CD4-positive, alpha-beta T cell treated with Interferon gamma for 1 hour (primary cell): ENCODE results near the gene MIB1.
"Not testable (repeated sequence)": the region's sequence is repeated elsewhere in the genome, so short reads cannot be mapped to it uniquely, and the experiment has no call there.

Experiments used
- DNase-seq: peaks from one replicate; pipeline ENCODE4 v3.0.0-alpha.2; 2020

Gene MIB1

DNA sequence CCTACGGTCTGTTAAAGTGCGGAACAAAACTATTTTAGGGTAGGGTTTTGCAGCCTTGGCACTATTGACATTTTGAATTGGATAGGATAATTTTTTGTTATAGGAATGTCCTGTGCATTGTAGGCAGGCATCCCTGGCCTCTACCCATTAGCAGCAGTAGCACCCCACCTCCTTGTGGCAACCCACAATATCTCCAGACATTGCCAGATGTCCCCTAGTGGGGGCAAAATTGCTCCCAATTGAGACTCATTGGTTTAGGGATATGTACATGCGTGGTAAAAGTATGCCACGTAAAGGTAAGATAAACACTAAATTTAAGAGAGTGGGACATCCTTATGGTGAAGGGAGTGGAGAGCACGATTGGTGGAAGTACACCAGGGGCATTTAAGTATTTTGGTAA lies 4.6 kb downstream of the MIB1 start:
- no peak for DNase-seq

DNA sequence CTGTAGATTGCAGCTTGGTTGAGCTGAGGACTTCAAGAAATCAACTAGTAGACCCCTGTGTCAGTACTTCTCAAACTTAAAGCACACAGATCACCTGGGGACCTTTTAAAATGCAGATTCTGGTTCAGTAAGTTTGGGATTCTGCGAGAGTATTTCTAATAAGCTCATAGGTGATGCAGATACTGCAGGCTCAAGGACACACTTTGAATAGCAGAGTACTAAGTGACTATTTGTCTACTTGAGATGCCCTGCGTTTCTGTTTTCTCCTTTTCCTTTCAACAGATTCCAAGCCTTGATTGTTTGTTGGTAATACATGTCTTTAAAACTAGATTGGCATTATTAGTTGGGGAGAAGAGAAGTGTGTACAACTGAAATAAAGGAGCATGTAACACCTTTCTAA lies 6.7 kb downstream of the MIB1 start:
- DNase-seq: no peak

DNA sequence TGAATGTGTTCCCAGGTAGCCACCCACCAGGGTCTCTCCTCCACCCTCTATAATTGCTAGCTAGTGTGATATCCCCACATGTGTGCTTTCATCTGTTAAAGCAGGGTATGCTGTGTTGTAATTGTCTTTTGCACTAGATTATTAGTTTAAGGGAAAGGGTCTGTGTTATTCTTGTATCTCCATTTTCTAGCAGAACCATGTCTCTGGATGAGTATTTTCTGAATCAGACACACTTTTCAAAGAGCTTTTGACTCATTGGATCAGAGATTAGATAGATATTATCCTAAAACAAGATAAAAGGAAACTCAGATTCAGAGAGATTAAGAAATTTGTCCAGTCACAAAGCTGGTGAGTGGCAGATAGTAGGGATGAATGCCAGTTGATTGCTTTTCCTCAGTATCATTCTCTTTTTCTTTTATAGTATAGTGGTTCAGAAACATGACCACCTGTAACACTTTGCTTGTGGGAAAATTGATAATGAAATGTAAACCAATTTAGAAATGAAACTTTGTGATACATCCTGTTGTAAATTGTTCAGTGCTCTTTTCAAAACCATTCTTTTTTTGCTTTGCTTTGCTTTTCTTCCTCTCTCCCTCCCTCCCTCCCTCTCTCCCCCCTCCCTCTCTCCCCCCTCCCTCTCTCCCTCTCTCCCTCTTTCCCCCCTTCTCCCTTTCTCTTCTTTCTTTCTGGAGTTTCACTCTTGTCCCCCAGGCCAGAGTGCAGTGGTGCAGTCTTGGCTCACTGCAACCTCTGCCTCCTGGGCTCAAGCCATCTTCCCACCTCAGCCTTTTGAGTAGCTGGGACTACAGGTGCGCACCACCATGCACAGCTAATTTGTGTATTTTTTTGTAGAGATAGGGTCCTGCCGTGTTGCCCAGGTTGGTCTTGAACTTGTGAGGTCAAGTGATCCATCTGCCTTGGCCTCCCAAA lies 7.4 kb downstream of the MIB1 start:
- no peak for DNase-seq

DNA sequence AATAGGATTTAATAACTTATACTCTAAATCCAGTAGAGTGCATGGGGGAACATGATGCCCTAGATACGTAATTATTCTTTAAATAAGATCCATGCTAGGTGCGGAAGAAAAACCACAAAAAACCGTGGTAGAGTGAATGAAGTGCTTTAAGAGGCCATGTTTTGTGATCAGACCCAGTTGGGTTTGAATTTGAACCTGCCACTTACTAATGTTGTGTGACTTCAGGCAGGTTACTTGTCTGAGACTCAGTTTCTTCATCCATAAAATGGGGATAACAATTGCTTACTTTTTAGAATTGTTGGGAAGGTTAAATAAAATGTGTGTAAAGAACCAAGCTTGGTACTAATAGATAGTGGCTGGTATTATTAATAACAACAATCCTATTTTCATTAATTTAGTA lies 17.2 kb downstream of the MIB1 start:
- no peak for DNase-seq

DNA sequence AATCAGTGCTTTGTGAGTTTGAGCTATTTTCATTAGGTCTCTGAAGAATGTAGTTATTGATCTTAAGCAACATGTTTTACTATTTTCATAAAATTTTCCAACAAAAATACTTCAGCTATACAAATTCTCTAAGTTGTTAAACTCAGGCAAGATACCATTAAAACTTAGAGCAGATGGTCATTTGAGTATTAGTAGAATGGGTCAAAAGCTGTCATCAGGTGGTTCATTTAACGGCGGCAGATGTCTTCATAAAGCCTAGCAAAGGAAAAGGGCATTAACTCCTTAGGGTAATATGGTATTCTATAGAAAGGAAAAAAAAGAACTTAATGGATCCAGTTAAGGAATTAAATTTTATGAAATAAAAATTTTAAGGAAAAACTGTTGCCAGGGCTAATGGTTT lies 19.2 kb downstream of the MIB1 start:
- DNase-seq: no peak

DNA sequence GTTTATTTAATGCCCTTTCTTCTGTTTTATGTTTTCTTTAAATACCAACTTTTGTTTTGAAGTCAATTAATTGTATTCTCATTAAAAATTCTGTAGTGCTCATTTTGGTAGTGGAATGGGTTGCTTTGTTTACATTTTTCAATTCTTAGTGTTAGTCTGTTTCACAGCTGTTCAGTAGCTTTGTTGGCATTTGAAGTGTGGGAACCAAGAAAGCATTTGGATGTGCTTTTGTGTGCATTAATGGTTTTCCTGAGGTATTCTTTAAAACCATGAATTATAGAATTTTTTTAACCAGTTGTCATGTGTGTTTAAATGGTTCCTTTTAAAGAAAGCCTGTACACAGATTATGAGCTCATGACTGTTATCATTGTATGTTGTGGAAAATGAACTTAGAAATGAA lies 19.7 kb downstream of the MIB1 start:
- DNase-seq: no peak

DNA sequence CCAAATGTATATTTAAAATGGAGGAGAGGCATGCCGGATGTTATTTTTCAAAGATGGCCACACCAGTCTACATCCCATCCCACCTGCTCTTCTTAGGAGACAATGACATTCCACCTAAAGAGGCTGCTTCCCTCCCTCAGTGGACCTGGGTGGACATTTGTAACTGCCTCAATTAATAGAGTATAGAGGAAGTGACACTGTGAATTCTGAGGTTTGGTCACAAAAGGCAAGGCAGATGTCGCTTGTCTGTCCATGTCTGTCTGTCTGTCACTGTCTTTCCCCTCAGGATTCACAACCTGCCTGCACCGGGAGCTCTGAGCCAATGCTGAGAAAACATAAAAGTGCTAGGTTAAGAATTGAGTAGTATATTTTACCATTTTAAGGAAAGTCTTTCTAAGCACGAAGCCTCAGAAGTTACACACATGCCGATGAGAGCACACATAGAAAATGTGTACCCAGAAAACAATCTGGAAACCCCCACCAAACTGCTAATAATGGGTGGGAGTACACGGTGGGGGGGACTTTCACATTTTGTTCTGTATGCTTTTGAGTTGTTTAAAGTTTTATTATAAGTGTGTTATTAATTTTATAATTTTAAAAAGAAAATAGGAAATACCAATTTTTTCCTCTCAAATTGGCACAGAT lies 21.0 kb downstream of the MIB1 start:
- DNase-seq: no peak

DNA sequence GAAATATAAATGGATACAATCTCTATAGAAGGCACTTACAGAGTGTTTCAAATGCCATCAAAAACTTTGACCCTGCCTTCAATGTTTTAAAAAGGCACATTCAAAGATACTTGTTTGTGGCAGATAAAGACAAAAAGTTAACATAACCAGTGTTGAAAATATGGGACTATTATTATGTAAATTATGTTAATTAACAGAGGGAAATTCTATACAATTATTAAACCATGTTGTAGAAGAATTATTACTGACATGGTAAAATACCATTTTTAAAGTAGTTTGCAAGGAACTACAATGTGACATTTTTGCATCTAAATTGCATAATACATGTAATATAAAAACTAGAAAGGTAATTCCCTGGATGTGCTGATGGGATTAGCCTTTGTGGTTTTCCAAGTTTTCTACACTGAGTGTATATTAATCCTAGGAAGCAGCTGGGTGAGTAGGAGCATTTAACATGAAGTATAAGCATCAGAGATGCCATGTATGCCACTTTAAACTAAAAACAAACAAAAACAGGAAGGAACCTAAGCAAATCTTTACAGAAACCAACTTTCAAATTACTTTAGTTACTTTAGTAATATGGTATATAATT lies 21.7 kb downstream of the MIB1 start:
- no peak for DNase-seq

DNA sequence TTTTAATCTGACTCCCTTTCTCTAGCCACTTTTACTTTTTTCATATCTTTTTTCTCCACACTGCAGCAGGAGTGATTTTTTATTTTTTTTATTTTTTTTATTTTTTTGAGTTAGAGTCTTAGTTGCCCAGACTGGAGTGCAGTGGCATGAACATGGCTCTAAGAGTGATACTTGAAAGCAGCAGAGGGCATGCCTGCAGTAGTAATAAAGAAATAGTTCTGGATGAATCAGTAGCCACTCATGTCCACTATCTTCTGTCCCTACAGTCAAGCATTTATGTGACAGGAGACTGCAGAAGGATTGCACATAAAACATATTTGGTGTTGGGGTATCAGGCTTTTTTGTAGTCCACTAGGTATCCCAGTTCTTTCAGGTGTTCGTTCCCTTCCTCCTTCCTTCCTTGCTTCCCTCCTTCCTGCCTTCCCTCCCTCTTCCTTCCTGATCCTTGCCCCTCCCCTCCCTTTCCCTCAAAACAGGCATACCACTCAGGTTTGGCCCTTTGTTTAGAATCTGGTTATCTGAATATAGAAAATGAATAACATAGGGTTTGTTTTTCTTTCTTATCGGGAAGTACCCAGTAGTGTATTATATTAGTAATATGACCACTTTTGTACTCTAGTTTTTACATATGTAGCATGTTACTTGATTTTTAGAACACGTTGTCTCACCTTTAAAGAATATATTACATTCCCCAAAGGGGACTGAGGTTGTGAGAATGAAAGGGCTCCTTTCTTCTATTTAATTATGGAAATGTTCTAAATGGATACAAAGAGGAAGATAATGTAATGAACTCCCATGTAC lies 23.5 kb downstream of the MIB1 start:
- no peak for DNase-seq

DNA sequence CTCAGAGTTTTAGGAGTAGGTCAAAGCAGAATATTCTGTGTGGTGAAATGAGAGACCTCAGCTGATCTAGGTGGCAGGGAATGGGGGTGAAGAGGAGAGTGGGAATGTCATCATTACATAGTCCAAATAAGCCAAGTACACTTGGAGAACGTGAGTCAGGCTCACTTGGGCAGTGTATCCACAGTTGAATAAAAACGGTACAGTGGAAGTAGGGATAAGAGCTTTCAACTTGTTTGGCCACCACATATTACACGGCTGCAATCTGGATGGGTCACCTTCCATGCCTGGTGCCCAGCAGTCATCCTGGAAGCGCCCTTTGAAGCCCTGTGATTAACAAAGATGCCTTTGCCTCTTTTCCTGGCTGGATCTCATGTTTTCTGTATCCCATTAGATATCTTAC lies 28.6 kb downstream of the MIB1 start:
- no peak for DNase-seq

DNA sequence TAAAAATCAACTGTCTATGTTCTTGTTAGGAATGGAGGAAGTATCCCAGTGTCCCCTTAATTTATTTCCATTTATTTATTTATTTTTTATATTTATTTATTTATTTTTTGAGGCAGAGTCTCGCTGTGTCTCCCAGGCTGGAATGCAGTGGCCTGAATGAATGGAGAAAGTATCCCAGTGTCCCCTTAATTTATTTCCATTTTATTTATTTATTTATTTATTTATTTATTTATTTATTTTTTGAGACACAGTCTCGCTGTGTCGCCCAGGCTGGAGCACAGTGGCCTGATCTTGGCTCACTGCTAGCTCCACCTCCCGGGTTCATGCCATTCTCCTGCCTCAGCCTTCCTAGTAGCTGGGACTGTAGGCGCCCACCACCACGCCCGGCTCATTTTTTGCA lies 34.1 kb downstream of the MIB1 start:
- no peak for DNase-seq

DNA sequence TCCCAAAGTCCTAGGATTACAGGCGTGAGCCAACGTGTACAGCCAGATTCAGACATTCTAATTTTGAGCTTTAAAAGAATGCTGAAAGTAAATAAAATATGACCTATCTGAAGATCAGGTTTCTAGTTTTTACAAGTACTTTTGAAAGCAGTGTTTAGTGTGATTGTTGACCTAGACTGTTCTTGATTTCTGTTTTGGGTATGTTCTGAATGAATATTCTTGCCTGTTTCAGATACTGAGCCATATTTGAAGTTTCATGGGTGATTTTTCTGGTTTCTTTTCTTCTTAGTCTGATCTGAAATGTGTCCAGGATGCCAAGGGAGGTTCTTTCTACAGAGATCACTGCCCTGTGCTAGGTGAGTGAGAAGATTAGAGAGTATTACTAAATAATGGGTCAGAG lies 37.2 kb downstream of the MIB1 start:
- no peak for DNase-seq

DNA sequence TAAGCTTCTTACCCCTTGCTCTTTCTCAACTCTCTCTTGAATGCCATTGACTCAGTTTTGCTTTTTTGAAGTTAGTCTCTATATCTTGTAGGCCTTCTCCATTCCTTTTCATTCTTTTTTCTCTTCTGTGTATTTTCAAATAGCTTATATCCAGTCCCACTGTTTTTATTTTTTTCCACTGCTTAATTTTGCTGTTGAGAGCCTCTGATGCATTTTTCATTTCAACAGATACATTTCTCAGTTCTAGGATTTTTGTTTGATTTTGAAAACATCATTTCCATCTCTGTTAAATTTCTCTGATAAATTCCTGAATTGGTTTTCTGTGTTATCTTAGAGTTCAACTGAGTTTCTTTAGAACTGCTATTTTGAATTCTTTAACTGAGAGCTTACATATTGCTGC lies 45.9 kb downstream of the MIB1 start:
- DNase-seq: no peak

DNA sequence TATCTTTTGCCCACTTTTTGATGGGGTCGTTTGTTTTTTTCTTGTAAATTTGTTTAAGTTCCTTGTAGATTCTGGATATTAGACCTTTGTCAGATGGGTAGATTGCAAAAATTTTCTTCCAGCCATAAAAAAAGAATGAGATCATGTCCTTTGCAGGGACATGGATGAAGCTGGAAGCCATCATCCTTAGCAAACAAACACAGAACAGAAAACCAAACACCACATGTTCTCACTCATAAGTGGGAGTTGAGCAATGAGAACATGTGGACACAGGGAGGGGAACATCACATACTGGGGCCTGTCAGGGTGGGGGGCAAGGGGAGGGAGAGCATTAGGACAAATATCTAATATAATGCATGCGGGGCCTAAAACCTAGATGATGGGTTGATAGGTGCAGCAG lies 55.5 kb downstream of the MIB1 start:
- DNase-seq: not testable (repeated sequence)

DNA sequence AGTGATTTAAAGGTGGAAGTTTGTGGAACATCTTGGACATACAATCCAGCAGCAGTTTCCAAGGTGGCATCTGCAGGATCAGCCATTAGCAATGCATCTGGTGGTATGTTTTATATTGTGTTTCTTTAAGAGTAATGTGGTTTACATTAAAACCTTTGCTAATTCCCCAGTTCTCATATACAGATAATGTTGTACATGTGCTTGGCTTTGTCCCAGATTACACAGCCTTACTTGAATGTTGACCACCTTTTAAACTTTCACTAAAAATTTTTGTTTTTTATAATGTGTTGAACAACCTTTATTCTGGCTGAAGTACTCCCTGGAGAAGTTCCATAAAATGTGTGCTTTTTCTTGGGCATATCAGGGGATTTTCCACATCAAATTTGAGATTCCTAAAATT lies 57.5 kb downstream of the MIB1 start:
- no peak for DNase-seq

DNA sequence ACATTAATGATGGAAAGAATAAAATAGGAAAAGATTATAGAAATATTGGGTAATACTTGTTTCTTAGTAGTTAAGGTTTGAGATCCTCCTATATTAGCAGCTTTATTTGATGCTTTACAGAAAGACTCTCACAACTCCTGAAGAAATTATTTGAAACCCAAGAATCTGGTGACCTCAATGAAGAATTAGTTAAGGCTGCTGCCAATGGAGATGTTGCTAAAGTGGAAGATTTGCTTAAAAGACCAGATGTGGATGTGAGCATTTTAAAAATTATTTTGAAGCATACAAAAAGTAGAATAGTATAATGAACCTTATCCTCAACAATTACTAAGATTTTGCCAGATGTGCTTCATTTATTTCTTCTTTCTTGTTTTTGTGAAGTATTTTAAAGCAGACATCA lies 59.1 kb downstream of the MIB1 start:
- no peak for DNase-seq

DNA sequence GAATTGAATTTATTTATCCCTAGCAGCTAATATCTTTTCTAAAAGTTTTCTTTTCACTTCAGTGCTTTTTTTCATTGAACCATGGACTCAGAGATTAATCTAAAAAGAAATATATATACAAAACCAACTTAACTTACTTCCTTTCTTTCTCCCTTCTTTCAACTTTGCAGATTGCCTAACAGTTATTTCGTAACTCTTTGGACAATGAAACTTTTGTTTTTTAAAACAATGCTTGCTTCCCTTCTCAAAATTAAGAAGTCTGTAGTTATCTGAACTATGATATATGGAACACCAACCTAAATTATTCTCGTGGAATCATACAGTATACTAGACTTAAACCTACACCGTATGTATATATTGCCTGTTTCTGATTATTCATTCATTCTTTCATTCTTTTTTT lies 62.9 kb downstream of the MIB1 start:
- no peak for DNase-seq

DNA sequence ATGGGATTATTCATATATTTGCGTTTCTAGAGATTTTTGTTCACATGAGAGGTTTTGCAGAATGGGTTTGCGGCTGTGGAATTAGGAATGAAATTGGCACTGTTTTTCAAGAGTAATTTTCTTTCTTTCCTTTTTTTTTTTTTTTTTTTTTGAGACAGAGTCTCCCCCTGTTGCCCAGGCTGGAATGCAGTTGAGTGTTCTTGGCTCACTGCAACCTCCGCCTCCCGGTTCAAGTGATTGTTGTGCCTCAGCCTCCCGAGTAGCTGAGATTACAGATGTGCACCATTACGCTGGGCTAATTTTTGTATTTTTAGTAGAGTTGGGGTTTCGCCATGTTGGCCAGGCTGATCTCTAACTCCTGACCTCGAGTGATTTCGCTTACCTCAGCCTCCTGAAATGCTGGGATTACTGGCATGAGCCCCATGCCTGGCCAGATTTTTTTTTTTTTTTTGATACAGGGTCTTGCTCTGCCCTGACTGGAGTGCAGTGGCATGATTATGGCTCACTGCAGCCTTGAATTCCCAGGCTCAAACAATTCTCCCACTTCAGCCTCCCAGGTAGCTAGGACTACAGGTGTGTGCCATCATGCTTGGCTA lies 65.3 kb downstream of the MIB1 start:
- no peak for DNase-seq

DNA sequence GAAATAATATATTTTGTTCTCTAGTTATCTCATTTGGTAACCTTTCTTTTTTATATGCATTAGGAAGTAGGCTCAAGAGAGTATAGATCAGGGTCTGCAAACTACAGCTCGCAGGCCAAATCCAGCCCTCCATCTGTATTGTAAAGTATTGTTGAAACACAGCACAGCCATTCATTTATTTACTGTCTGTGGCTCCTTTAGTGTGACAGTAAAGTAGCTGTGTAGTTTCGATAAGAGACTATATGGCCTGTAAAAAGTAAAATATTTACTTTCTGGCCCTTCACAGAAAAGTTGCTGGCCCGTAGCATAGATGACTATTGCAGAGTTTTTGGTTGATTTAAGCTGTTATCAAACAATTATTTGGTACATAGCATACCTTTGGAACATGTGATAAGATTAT lies 67.6 kb downstream of the MIB1 start:
- no peak for DNase-seq

DNA sequence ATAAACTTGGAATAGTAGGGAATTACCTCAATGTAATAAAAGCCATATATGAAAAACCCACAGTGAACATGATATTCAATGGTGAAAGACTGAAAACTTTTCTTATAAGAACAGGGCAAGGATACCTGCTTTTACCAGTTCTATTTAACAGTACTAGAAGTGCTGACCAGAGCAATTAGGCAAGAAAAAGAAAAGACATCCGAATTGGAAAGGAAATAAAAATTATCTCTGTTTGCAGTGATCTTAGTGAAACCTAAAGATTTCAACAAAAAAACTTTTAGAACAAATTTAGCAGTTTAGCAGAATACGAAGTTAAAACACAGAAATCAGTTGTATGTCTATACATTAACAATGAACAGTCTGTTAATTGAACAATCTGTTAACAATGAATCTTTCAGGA lies 69.1 kb downstream of the MIB1 start:
- DNase-seq: no peak

DNA sequence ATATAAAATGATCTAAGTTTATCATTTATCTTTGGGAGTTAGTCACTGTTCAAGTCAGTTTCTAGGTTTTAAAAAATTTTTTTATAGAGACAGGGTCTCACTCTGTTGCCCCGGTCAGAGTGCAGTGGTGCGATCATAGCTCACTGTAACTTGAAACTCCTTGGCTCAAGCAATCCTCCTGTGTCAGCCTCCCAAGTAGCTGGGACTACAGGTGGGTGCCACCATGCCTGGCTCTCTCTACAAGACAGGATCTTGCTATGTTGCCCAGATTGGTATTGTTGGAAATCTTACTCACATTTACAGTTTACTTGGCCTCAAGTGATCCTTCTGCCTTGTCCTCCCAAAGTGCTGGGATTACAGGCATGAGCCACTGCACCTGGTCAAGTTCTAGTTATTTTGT lies 74.5 kb downstream of the MIB1 start:
- no peak for DNase-seq

DNA sequence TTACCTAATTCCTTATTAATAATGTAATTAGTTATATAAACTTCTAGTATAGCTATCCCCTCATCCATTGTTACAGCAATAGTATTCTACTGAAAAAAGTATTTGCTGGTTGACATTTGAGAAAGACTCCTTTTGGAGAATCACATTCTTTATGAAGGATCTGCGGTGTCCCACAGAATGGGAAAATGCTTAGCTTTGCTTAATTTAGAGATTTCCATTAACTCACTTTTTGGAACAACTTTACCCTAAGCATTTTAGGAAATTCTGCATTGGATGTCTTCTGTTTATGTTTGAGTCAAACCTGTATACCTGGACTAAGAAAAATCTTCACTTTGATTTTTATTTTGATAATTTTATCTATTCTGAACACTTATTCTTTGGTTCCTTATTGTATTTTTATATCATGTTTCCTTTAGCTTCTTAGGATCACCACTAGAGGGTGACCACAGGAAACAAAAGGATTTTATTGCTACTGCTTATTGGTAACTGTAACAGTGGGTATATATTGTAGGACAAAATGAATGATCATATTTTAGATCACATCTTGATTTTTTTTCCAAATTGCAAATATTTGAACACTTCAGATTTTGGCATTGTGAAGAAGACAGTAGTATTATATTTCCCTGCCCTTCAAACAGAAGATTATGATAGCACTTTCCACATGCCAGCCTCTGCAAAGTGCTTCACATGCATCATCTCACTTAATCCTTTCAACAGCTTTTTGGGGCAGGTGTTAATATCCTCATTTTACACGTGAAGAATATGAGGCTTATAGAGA lies 79.6 kb downstream of the MIB1 start:
- no peak for DNase-seq
